Panc1 (cell line): ENCODE results near the gene MAGI1.

Experiments used
- POLR2AphosphoS5 ChIP-seq: IDR thresholded peaks from 2 replicates; pipeline ENCODE4 v1.6.1; 2012; ENCODE audit warnings: mild to moderate bottlenecking, low read depth, low read length, moderate library complexity
- SIN3A ChIP-seq: IDR thresholded peaks from 2 replicates; pipeline ENCODE4 v1.6.1; 2012; ENCODE audit warnings: low read depth, mild to moderate bottlenecking, low read length, moderate library complexity, borderline replicate concordance; ENCODE audit not compliant: insufficient read depth
- TCF7L2 ChIP-seq: IDR thresholded peaks from 2 replicates; pipeline ENCODE4 v1.6.1; 2011; ENCODE audit warnings: mild to moderate bottlenecking, low read depth, low read length, inconsistent platforms
- TF ChIP-seq, protein P1 (sequence below): fragments of 450-650 bp; IDR thresholded peaks from 2 replicates; pipeline ENCODE4 v1.5.1; 2017; ENCODE audit warnings: mild to moderate bottlenecking
- TF ChIP-seq, protein P2 (sequence below), 2 experiments: IDR thresholded peaks; 2 replicates each; pipeline ENCODE4 v1.6.1; 2011 to 2012; ENCODE audit warnings: low read depth in 2 of 2, control low read depth in 1 of 2, low read length in 1 of 2, mild to moderate bottlenecking in 1 of 2, moderate library complexity in 1 of 2; ENCODE audit not compliant: insufficient read depth in 1 of 2

DNA sequence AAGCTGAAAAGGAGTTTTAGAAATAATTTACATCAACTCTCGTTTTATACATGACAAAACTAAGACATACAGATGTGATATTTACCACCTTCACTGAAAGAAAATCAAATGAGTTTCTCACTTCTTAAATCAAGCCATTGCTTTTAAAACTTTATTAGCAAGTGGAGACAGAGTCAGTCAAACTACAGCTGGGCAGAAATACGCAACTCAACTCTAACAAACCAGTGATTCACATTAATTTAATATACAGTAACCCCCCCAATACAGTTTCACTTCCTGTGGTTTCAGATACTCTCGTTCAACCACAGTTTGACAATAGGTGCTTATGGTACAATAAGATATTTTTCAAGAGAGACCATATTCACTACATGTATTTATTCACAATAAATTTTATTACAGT, 477.1 kb downstream of the MAGI1 start:
- TF ChIP-seq POLR2AphosphoS5 (no peak), TCF7L2 (no peak), SIN3A (no peak)
- TF ChIP-seq, protein P1, sequence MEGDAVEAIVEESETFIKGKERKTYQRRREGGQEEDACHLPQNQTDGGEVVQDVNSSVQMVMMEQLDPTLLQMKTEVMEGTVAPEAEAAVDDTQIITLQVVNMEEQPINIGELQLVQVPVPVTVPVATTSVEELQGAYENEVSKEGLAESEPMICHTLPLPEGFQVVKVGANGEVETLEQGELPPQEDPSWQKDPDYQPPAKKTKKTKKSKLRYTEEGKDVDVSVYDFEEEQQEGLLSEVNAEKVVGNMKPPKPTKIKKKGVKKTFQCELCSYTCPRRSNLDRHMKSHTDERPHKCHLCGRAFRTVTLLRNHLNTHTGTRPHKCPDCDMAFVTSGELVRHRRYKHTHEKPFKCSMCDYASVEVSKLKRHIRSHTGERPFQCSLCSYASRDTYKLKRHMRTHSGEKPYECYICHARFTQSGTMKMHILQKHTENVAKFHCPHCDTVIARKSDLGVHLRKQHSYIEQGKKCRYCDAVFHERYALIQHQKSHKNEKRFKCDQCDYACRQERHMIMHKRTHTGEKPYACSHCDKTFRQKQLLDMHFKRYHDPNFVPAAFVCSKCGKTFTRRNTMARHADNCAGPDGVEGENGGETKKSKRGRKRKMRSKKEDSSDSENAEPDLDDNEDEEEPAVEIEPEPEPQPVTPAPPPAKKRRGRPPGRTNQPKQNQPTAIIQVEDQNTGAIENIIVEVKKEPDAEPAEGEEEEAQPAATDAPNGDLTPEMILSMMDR, result no peak
- TF ChIP-seq, protein P2, sequence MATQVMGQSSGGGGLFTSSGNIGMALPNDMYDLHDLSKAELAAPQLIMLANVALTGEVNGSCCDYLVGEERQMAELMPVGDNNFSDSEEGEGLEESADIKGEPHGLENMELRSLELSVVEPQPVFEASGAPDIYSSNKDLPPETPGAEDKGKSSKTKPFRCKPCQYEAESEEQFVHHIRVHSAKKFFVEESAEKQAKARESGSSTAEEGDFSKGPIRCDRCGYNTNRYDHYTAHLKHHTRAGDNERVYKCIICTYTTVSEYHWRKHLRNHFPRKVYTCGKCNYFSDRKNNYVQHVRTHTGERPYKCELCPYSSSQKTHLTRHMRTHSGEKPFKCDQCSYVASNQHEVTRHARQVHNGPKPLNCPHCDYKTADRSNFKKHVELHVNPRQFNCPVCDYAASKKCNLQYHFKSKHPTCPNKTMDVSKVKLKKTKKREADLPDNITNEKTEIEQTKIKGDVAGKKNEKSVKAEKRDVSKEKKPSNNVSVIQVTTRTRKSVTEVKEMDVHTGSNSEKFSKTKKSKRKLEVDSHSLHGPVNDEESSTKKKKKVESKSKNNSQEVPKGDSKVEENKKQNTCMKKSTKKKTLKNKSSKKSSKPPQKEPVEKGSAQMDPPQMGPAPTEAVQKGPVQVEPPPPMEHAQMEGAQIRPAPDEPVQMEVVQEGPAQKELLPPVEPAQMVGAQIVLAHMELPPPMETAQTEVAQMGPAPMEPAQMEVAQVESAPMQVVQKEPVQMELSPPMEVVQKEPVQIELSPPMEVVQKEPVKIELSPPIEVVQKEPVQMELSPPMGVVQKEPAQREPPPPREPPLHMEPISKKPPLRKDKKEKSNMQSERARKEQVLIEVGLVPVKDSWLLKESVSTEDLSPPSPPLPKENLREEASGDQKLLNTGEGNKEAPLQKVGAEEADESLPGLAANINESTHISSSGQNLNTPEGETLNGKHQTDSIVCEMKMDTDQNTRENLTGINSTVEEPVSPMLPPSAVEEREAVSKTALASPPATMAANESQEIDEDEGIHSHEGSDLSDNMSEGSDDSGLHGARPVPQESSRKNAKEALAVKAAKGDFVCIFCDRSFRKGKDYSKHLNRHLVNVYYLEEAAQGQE (IDR thresholded peaks at IDR 0.05; ENCODE audit: insufficient read depth in 1 of 2, low read depth in 2 of 2, low read length in 1 of 2), result no peak
